Nephron progenitor cell (in vitro differentiated cells): Measurements from ENCODE around the gene LIN28B.
"Not testable (repeated sequence)": the region's sequence is repeated elsewhere in the genome, so short reads cannot be mapped to it uniquely, and the experiment has no call there.

Experiments used
- DNase-seq: peaks from one replicate; pipeline ENCODE4 v3.0.0; 2021
- H3K27ac Mint-ChIP-seq: 2 replicates; pipeline ENCODE4 v1.8.0; 2021; ENCODE audit warnings: mild to moderate bottlenecking, moderate library complexity, mixed read lengths
- H3K27me3 Mint-ChIP-seq: 2 replicates; pipeline ENCODE4 v1.8.0; 2021; ENCODE audit warnings: mild to moderate bottlenecking, low read depth, mixed read lengths; ENCODE audit not compliant: poor library complexity
- H3K36me3 Mint-ChIP-seq: 2 replicates; pipeline ENCODE4 v1.8.0; 2021; ENCODE audit warnings: low read depth, mixed read lengths
- H3K4me1 Mint-ChIP-seq: 2 replicates; pipeline ENCODE4 v1.8.0; 2021; ENCODE audit warnings: mixed read lengths
- H3K4me3 Mint-ChIP-seq: 2 replicates; pipeline ENCODE4 v1.8.0; 2021; ENCODE audit warnings: mild to moderate bottlenecking, moderate library complexity, mixed read lengths
- H3K9me3 Mint-ChIP-seq: 2 replicates; pipeline ENCODE4 v1.8.0; 2021; ENCODE audit warnings: mild to moderate bottlenecking, moderate library complexity, mixed read lengths
- TF ChIP-seq, protein P1 (sequence below): fragments of 200-600 bp; sonication (generic); IDR thresholded peaks from 2 replicates; pipeline ENCODE4 v1.5.0; 2021; ENCODE audit warnings: antibody characterized with exemption

The LIN28B gene

DNA sequence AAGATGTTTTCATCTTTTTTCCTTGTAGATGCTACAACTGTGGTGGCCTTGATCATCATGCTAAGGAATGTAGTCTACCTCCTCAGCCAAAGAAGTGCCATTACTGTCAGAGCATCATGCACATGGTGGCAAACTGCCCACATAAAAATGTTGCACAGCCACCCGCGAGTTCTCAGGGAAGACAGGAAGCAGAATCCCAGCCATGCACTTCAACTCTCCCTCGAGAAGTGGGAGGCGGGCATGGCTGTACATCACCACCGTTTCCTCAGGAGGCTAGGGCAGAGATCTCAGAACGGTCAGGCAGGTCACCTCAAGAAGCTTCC lies 121.4 kb downstream of the LIN28B start:
- Mint-ChIP-seq H3K27me3 (no peaks in the 10 kb centered on the region), H3K36me3 (peaks cover 50% of the 10 kb centered on the region), H3K4me1 (peaks cover 14% of the 10 kb centered on the region), H3K27ac (peak overlapping the region; percentile 58), H3K9me3 (peaks cover 2% of the 10 kb centered on the region), H3K4me3 (no peak overlapping the region)
- TF ChIP-seq, protein P1, sequence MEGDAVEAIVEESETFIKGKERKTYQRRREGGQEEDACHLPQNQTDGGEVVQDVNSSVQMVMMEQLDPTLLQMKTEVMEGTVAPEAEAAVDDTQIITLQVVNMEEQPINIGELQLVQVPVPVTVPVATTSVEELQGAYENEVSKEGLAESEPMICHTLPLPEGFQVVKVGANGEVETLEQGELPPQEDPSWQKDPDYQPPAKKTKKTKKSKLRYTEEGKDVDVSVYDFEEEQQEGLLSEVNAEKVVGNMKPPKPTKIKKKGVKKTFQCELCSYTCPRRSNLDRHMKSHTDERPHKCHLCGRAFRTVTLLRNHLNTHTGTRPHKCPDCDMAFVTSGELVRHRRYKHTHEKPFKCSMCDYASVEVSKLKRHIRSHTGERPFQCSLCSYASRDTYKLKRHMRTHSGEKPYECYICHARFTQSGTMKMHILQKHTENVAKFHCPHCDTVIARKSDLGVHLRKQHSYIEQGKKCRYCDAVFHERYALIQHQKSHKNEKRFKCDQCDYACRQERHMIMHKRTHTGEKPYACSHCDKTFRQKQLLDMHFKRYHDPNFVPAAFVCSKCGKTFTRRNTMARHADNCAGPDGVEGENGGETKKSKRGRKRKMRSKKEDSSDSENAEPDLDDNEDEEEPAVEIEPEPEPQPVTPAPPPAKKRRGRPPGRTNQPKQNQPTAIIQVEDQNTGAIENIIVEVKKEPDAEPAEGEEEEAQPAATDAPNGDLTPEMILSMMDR: no peak
- no peak for DNase-seq

- Mint-ChIP-seq H3K36me3 (peaks cover 42% of the 10 kb centered on the region), H3K4me1 (peaks cover 10% of the 10 kb centered on the region)
- TF ChIP-seq, protein P1: no peak
Observed at GRCh38 chr6:105080279-105080678, 123.4 kb downstream of the LIN28B start.

DNA sequence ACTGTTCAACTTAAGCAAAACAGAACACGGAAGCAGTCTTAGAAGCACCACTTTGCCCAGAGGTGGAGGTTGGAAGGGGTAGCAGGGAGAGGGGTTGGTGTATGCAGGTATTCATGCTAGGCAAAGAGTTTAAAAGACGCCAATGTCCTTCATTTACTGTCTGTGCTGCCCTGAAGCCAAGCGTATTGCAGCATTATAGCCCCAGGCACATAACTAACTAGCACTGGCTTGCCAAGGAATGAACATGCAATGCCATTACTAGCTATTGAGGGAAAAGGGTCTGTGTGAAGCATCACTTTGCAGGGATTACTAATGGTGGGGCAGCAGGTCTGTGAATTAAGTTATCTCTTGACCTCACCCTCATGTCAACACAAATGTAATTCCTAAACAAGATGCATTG lies 124.8 kb downstream of the LIN28B start:
- not testable (repeated sequence) for DNase-seq, H3K27me3 Mint-ChIP-seq, H3K27ac Mint-ChIP-seq, H3K9me3 Mint-ChIP-seq, H3K4me3 Mint-ChIP-seq, H3K4me1 Mint-ChIP-seq
- H3K36me3 Mint-ChIP-seq: peaks cover 38% of the 10 kb centered on the region

More at GRCh38 chr6:105080279-105080678, 123.4 kb downstream of the LIN28B start:
- Mint-ChIP-seq H3K27me3 (no peaks in the 10 kb centered on the region), H3K9me3 (no peaks in the 10 kb centered on the region), H3K4me3 (no peak overlapping the region), H3K27ac (no peak overlapping the region)
- DNase-seq: no peak

GRCh38 chr6:105087571-105088211 lies 130.8 kb downstream of the LIN28B start:
- peaks cover 13% of the 10 kb centered on the region for H3K36me3 Mint-ChIP-seq
- H3K27me3 Mint-ChIP-seq: no peaks in the 10 kb centered on the region
- no peak overlapping the region for H3K27ac Mint-ChIP-seq
- TF ChIP-seq, protein P1: peak; percentile 89
- no peak overlapping the region for H3K4me3 Mint-ChIP-seq
- H3K9me3 Mint-ChIP-seq: no peaks in the 10 kb centered on the region
- no peak for DNase-seq
- peaks cover 7% of the 10 kb centered on the region for H3K4me1 Mint-ChIP-seq

- Mint-ChIP-seq H3K36me3 (no peaks in the 10 kb centered on the region), H3K9me3 (no peaks in the 10 kb centered on the region), H3K27ac (peak overlapping the region; percentile 59), H3K4me1 (peaks cover 7% of the 10 kb centered on the region), H3K27me3 (peaks cover 3% of the 10 kb centered on the region), H3K4me3 (no peak overlapping the region)
- DNase-seq: no peak
- TF ChIP-seq, protein P1: no peak
Observed at GRCh38 chr6:105091140-105091829, 134.4 kb downstream of the LIN28B start.

DNA sequence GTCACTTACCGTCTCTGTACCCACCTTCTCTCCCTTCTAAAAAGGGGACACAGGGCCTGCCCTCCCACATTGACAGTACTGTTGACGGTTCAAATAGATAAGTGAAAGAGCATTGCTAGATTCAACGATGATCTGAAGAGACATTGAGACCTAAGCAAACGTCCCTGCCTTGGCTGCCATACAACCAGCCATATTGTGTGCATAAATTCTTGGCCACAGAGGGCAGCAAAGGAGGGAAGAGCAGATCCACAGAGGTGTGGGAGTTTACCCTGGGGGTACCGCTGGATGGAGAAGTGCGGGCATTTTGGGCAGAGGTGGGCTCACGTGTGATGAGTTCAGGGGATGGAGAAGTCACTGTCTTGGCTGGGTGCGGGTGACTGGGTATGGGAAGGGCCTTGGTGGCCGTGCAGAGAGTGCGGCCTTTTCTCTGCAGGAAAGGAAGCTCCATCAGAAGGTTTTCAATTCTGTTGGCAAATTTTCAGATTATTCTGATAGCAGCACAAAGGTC lies 137.3 kb downstream of the LIN28B start:
- no peak overlapping the region for H3K4me3 Mint-ChIP-seq
- H3K4me1 Mint-ChIP-seq: no peaks in the 10 kb centered on the region
- no peak for DNase-seq
- H3K27ac Mint-ChIP-seq: no peak overlapping the region
- TF ChIP-seq, protein P1: no peak
- H3K36me3 Mint-ChIP-seq: peaks cover 8% of the 10 kb centered on the region
- peaks cover 6% of the 10 kb centered on the region for H3K27me3 Mint-ChIP-seq
- H3K9me3 Mint-ChIP-seq: no peaks in the 10 kb centered on the region
